Endothelial cell of umbilical vein (primary cell): ENCODE data around the gene MDP1. TPM values are rescaled to one million over a fixed set of nuclear protein-coding genes. Genes with fewer than 3 reads are reported as not detected.

Experiments
- BruUV-seq: library from RNA; stranded (reverse); fragments of 400-500 nt; replicated peaks from 2 replicates; lab custom pipeline; 2021; lab: Mats Ljungman, UMichigan
- CTCF ChIA-PET: fragments of 300-600, 350-600 bp; sonication (Branson Sonifier 250); formaldehyde crosslinking; loops from one replicate; lab custom pipeline; 2021; ENCODE audit warnings: antibody characterized with exemption, inconsistent platforms; lab: Charles Lee
- POLR2A ChIA-PET: fragments of 300-600, 350-600 bp; sonication (Branson Sonifier 250); formaldehyde crosslinking; loops from one replicate; lab custom pipeline; 2021; ENCODE audit warnings: antibody characterized with exemption, inconsistent platforms; lab: Charles Lee
- DNase-seq: peaks from one replicate; pipeline ENCODE4 v3.0.0-alpha.2; 2011; ENCODE audit warnings: low read depth, low spot score
- FAIRE-seq: peaks from 2 replicates; lab custom pipeline; 2011; peaks lifted over from hg19 to GRCh38; lab: Jason Lieb, UNC
- H2AFZ ChIP-seq: 2 replicates; pipeline ENCODE4 v1.6.0; 2012; ENCODE audit warnings: low read depth, low read length, control low read depth, inconsistent platforms
- H3K27ac ChIP-seq: 2 replicates; pipeline ENCODE4 v1.5.1; 2011; ENCODE audit warnings: low read depth, mild to moderate bottlenecking, control low read depth, low read length, moderate library complexity; ENCODE audit not compliant: insufficient read depth
- H3K27me3 ChIP-seq, 2 experiments: 2 replicates each; pipeline versions ENCODE4 v1.6.0 to v1.6.1; 2011; ENCODE audit warnings: low read length in 2 of 2, mixed read lengths in 1 of 2; ENCODE audit not compliant: control insufficient read depth in 2 of 2, insufficient read depth in 2 of 2
- H3K36me3 ChIP-seq, 2 experiments: 2 replicates in 1 of 2; 3 replicates in 1 of 2; pipeline ENCODE4 v1.5.1; 2011; ENCODE audit warnings: low read length in 2 of 2, mild to moderate bottlenecking in 1 of 2, moderate library complexity in 1 of 2; ENCODE audit not compliant: control insufficient read depth in 2 of 2, insufficient read depth in 2 of 2; ENCODE audit errors: extremely low read depth in 1 of 2
- H3K4me1 ChIP-seq: 3 replicates; pipeline ENCODE4 v1.5.1; 2011; ENCODE audit warnings: mild to moderate bottlenecking, low read length; ENCODE audit not compliant: control insufficient read depth, insufficient read depth; ENCODE audit errors: extremely low read depth
- H3K4me2 ChIP-seq: 2 replicates; pipeline ENCODE4 v1.6.1; 2011; ENCODE audit warnings: low read length, control low read depth, mixed read lengths; ENCODE audit not compliant: insufficient read depth
- H3K4me3 ChIP-seq, 3 experiments: fragments of 200-600 bp in 1 of 3; sonication (generic), shearing (Covaris generic) in 1 of 3; replicated peaks in 1 of 3; 2 replicates each; pipeline ENCODE4 v1.5.1; 2011 to 2016; ENCODE audit warnings: control low read depth in 3 of 3, low read length in 3 of 3, mild to moderate bottlenecking in 2 of 3, inconsistent platforms in 1 of 3, low read depth in 1 of 3, moderate library complexity in 1 of 3; ENCODE audit not compliant: insufficient read depth in 1 of 3
- H3K79me2 ChIP-seq: 2 replicates; pipeline ENCODE4 v1.6.0; 2012; ENCODE audit warnings: low read length, inconsistent platforms; ENCODE audit not compliant: control insufficient read depth, insufficient read depth
- H3K9ac ChIP-seq: replicated peaks from 2 replicates; pipeline ENCODE3; 2011; ENCODE audit warnings: low read length, control low read depth; ENCODE audit not compliant: insufficient read depth; ENCODE audit errors: extremely low read depth
- H3K9me1 ChIP-seq: replicated peaks from 3 replicates; pipeline ENCODE4 v1.6.0; 2011; ENCODE audit warnings: mild to moderate bottlenecking, low read length; ENCODE audit not compliant: control insufficient read depth, insufficient read depth; ENCODE audit errors: extremely low read depth
- H3K9me3 ChIP-seq: replicated peaks from 2 replicates; pipeline ENCODE4 v1.5.1; 2012; ENCODE audit warnings: low read length, inconsistent platforms; ENCODE audit not compliant: control insufficient read depth, insufficient read depth
- H4K20me1 ChIP-seq: replicated peaks from 2 replicates; pipeline ENCODE3; 2011; ENCODE audit warnings: mild to moderate bottlenecking, low read length; ENCODE audit not compliant: control insufficient read depth, insufficient read depth; ENCODE audit errors: extremely low read depth
- CTCF ChIP-seq, 2 donors: IDR thresholded peaks; 1 replicate in 1 of 2; 2 replicates in 1 of 2; pipeline ENCODE4 v1.5.1; 2011; ENCODE audit warnings: low read length in 2 of 2, mild to moderate bottlenecking in 2 of 2, moderate library complexity in 2 of 2, control low read depth in 1 of 2, inconsistent platforms in 1 of 2, low read depth in 1 of 2; ENCODE audit not compliant: insufficient read depth in 1 of 2; ENCODE audit errors: extremely low read depth in 1 of 2
- EZH2 ChIP-seq: IDR thresholded peaks from 2 replicates; pipeline ENCODE4 v1.6.1; 2012; ENCODE audit warnings: borderline replicate concordance, low read depth, mild to moderate bottlenecking, moderate library complexity, low read length, inconsistent platforms; ENCODE audit not compliant: severe bottlenecking
- FOS ChIP-seq: IDR thresholded peaks from 2 replicates; pipeline ENCODE4 v1.6.1; 2011; ENCODE audit warnings: mild to moderate bottlenecking, low read length, moderate library complexity, borderline replicate concordance; ENCODE audit not compliant: insufficient read depth
- GATA2 ChIP-seq: IDR thresholded peaks from 2 replicates; pipeline ENCODE4 v1.7.0; 2011; ENCODE audit warnings: low read depth, mild to moderate bottlenecking, moderate library complexity, mixed read lengths, low read length; ENCODE audit not compliant: insufficient read length, insufficient read depth
- JUN ChIP-seq: IDR thresholded peaks from 2 replicates; pipeline ENCODE4 v1.6.1; 2011; ENCODE audit warnings: borderline replicate concordance, low read depth; ENCODE audit not compliant: insufficient read length, insufficient read depth
- MAX ChIP-seq: IDR thresholded peaks from 2 replicates; pipeline ENCODE4 v1.6.1; 2011; ENCODE audit not compliant: insufficient read depth, insufficient read length
- MYC ChIP-seq: IDR thresholded peaks from one replicate; pipeline ENCODE4 v1.6.1; 2011; ENCODE audit warnings: mild to moderate bottlenecking, low read depth, low read length
- POLR2A ChIP-seq: IDR thresholded peaks from 2 replicates; pipeline ENCODE4 v1.6.1; 2012; ENCODE audit warnings: low read depth, mild to moderate bottlenecking, control low read depth, low read length
- POLR2AphosphoS5 ChIP-seq: IDR thresholded peaks from 2 replicates; pipeline ENCODE4 v1.6.1; 2012; ENCODE audit warnings: low read depth, mild to moderate bottlenecking, control low read depth, low read length, moderate library complexity; ENCODE audit not compliant: insufficient read depth
- dilution Hi-C: fragments of 300-500 bp; cut with MboI; formaldehyde crosslinking; loops from one replicate; pipeline ENCODE4 v1.15.0; 2019; ENCODE audit warnings: low sequenced_read_pairs; ENCODE audit not compliant: extremely low pct_ligation_motif_present
- intact Hi-C: fragments of 100-400 bp; cut with micrococcal nuclease; formaldehyde crosslinking; loops from one replicate; pipeline ENCODE4 v1.10.0; 2022
- polyA plus RNA-seq, 4 experiments: library from polyadenylated mRNA; depleted of rRNA in 3 of 4; stranded (reverse) in 3 of 4; unstranded in 1 of 4; fragments of >200 nt; gene quantifications; 2 replicates each; pipeline versions ENCODE4 v1.2.1 to v1.2.3, GENCODE V29; 2011 to 2012; ENCODE audit warnings: missing spikeins in 1 of 4
- total RNA-seq: library from RNA; stranded (reverse); gene quantifications from 2 replicates; pipeline ENCODE4 v1.2.3, GENCODE V29; 2021

MDP1 gene
- total and polyA plus RNA-seq, 2 donors (not counting 3 experiments of a cell fraction or from before 2014, with no cell fraction given) = 8.1 to 22.7 TPM

- TF ChIP-seq MAX = no peak
- TF ChIP-seq EZH2 = no peak
- no peak for TF ChIP-seq MYC
- no peak for TF ChIP-seq CTCF (IDR thresholded peaks at IDR 0.05; ENCODE audit: extremely low read depth in 1 of 2, insufficient read depth in 1 of 2, low read depth in 1 of 2, low read length in 2 of 2)
- no peak for TF ChIP-seq GATA2
- TF ChIP-seq POLR2AphosphoS5 = no peak
- TF ChIP-seq FOS = no peak
- no peak for TF ChIP-seq JUN
- TF ChIP-seq POLR2A = no peak
- ChIA-PET POLR2A (interaction anchor here (1.2 to 1.8 kb wide), 2 partner anchors 25 to 27 kb away, joined by 3 read pairs; partner anchors contain the start of gene IRF9), CTCF (interaction anchor here (0.9 to 1.2 kb wide), 4 partner anchors 8 to 111 kb away, joined by 3 to 4 read pairs (median 3); partner anchors contain the start of gene IRF9)
- Histone ChIP-seq H3K27me3 (no peaks in the 10 kb centered on the region), H3K36me3 (peaks cover 0 to 36% of the 10 kb centered on the region in 2 experiments), H3K27ac (no peak overlapping the region), H3K4me3 (no peak overlapping the region), H4K20me1 (no peaks in the 10 kb centered on the region), H3K9me1 (no peaks in the 10 kb centered on the region), H2AFZ (no peak overlapping the region), H3K4me2 (no peak overlapping the region), H3K9me3 (no peaks in the 10 kb centered on the region), H3K9ac (no peak overlapping the region), H3K79me2 (peaks cover 5% of the 10 kb centered on the region), H3K4me1 (peaks cover 6% of the 10 kb centered on the region)
- dilution Hi-C loops (no loop called here), intact Hi-C loops (no loop called here)
- no TSS peak for BruUV-seq
- no peak for DNase-seq
- no peak for FAIRE-seq
Measured at GRCh38 chr14:24185741-24186140, 30.1 kb downstream of the MDP1 start.
